ENCODE measurements around the gene RIMOC1. TPM values are rescaled to one million over a fixed set of nuclear protein-coding genes. Genes with fewer than 3 reads are reported as not detected.
A peak's percentile ranks its signal among the peaks of the same experiment; 100 is the strongest.

Gene RIMOC1
- total and polyA plus RNA-seq, 7 donors = 2.1 to 9.7 (median 6.8) TPM

DNA sequence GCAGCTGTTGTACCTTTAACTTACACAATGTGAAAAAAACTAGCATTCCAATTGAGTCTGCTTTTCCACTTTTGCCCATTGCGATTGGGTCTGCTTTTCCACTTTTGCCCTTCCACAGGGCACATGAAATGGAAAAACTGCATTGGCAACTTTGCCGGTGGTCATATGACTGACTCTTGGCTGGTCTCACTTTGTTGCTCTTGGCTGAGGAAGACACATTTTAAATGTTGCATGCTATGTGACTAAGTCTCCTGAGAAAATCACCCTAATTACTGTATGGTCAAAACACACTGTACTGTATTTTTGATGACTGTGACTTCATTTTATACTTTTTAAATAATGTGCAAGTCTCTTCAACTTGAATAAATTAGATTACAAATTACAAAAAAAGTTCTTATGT, 32.3 kb upstream of the RIMOC1 start:
- 15 to 18% (median 16%) methylated on average over 2 of the region's 2 CpGs for WGBS, 3 donors
- Histone ChIP-seq H3K27me3 (ENCODE audit: insufficient read depth in 3 of 3, low read length in 2 of 3) (no peaks in the 10 kb centered on the region), H3K9me3 (no peaks in the 10 kb centered on the region), H3K4me3 (no peak overlapping the region), H3K27ac (no peak overlapping the region), H3K36me3 (ENCODE audit: insufficient read depth in 1 of 2, low read depth in 1 of 2) (no peaks in the 10 kb centered on the region), H3K4me1 (peaks cover 5% of the 10 kb centered on the region)
- ATAC-seq = no peak
- intact Hi-C loops (cut with DNase I) = no loop called here
- no peak for DNase-seq
- TF ChIP-seq CTCF (IDR thresholded peaks at IDR 0.05) = no peak

- H3K27ac ChIP-seq = no peak overlapping the region
- no peak for TF ChIP-seq CTCF (IDR thresholded peaks at IDR 0.05)
- H3K27me3 ChIP-seq (ENCODE audit: insufficient read depth in 3 of 3, low read length in 2 of 3) = no peaks in the 10 kb centered on the region
- no peaks in the 10 kb centered on the region for H3K9me3 ChIP-seq
- intact Hi-C loops (cut with DNase I) = no loop called here
- H3K4me3 ChIP-seq = no peak overlapping the region
- no peak for DNase-seq
- no peaks in the 10 kb centered on the region for H3K4me1 ChIP-seq
- no peaks in the 10 kb centered on the region for H3K36me3 ChIP-seq (ENCODE audit: insufficient read depth in 1 of 2, low read depth in 1 of 2)
- ATAC-seq = no peak
Measured at GRCh38 chr5:41874512-41875060, 29.6 kb upstream of the RIMOC1 start.

DNA sequence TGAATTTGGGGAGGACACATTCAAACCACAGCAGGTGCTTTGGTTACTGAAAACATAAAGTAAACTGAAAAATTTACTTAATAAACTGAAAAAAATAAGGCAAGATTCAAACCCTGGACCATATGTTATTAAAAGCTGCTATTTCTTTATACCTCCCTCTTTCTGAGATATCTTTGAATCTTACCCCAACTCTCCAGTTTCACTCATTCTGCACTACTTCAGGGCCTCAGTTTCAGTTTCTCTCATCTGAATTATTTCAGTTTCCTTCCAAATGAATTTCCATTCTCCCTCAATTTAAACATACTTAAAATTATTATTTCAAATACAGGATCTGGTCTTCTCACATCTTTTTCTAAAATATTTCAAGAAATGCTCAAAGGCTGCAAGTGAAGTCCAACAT, 29.0 kb upstream of the RIMOC1 start:
- ATAC-seq = no peak
- no peak for DNase-seq
- H3K36me3 ChIP-seq (ENCODE audit: insufficient read depth in 1 of 2, low read depth in 1 of 2) = no peaks in the 10 kb centered on the region
- H3K4me3 ChIP-seq = no peak overlapping the region
- H3K27me3 ChIP-seq (ENCODE audit: insufficient read depth in 3 of 3, low read length in 2 of 3) = no peaks in the 10 kb centered on the region
- H3K27ac ChIP-seq = no peak overlapping the region
- intact Hi-C loops (cut with DNase I) = no loop called here
- no peak for TF ChIP-seq CTCF (IDR thresholded peaks at IDR 0.05)
- H3K9me3 ChIP-seq = no peaks in the 10 kb centered on the region
- H3K4me1 ChIP-seq = no peaks in the 10 kb centered on the region

DNA sequence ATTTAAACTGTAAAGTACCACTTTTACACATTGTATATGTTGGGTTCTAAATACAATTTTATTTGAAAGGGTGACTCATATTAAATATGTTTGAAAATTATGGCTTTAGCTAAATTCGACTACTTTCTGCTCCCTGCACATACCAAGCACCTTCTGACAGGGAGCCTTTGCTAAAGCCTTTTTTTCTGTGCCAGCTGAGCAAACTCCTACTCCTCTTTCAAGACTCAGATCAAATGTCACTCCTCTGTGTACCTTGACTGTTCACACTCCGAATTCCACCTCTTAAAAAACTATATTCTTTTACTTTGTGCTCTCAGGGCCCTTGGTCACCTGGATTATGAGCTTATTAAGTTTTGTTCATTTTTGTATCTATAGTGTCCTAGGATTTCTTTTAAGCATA, 27.5 kb upstream of the RIMOC1 start:
- H3K27ac ChIP-seq = peak overlapping the region; percentile 9
- WGBS, 3 donors = 41 to 45% (median 42%) methylated on average over 2 of the region's 2 CpGs
- ATAC-seq = no peak
- no peak for DNase-seq
- no peaks in the 10 kb centered on the region for H3K27me3 ChIP-seq (ENCODE audit: insufficient read depth in 3 of 3, low read length in 2 of 3)
- no peaks in the 10 kb centered on the region for H3K36me3 ChIP-seq (ENCODE audit: insufficient read depth in 1 of 2, low read depth in 1 of 2)
- no peaks in the 10 kb centered on the region for H3K9me3 ChIP-seq
- intact Hi-C loops (cut with DNase I) = no loop called here
- no peak for TF ChIP-seq CTCF (IDR thresholded peaks at IDR 0.05)
- no peak overlapping the region for H3K4me3 ChIP-seq
- H3K4me1 ChIP-seq = no peaks in the 10 kb centered on the region

DNA sequence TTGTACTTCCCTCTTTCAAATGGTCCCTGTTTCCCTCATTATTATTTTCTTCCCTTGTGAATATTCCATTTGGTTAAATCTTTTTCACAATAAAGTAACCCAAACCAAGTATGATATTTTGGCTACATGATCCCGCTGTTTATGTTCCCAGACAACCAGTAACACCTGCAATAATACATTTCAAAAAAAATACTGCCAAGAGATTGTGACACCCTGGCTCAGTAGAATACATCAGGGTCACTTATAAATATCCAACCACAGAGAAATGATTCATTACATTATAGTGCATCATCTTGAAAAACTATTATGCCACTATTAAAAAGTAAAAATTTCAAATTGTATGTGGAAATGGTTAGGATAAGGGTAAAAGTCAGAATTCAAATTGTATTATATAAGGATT, 26.7 kb upstream of the RIMOC1 start:
- TF ChIP-seq CTCF (IDR thresholded peaks at IDR 0.05) = no peak
- Histone ChIP-seq H3K27ac (peak overlapping the region; percentile 9), H3K4me1 (no peaks in the 10 kb centered on the region), H3K27me3 (ENCODE audit: insufficient read depth in 3 of 3, low read length in 2 of 3) (no peaks in the 10 kb centered on the region), H3K4me3 (no peak overlapping the region), H3K9me3 (no peaks in the 10 kb centered on the region), H3K36me3 (ENCODE audit: insufficient read depth in 1 of 2, low read depth in 1 of 2) (no peaks in the 10 kb centered on the region)
- ATAC-seq = peak in 2 of 4 donors; percentile 52 to 68
- WGBS, 3 donors = 79 to 81% (median 79%) methylated on average over 1 of the region's 1 CpG
- intact Hi-C loops (cut with DNase I) = no loop called here
- no peak for DNase-seq
